ENCODE data around the gene TIAM2.
"Not testable (repeated sequence)": the region's sequence is repeated elsewhere in the genome, so short reads cannot be mapped to it uniquely, and the experiment has no call there.

Gene TIAM2

DNA sequence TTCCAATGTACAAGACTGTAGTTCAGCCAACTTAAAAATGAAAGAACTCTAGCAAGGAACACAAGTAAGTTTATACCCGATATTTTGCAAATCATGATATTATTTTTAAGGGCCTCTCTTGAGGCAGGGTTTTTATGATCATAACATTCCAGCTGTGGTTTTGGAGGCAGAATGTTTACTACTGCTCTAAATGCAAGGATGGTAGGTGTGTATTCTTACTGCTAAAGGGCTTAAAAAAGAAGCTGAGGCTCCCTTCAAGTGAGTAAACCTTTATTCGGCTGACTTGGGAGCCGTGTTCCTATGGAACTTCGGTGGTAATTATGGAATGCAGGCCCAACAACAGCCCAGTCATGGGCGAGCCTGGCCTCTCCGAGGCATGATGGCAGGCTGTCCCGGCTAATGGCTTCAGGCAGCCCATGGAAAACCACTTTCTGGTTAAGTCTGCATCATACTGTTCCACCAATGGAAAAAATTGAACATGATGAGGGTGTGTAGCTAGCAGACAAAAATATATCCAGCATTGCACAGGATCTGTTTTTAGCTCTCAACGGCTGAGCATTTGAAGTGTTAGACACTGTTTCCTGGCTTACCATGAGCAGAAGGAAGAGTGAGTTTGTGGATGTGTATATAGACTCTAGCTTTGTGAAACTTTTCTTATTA lies 111.5 kb downstream of the TIAM2 start:
- DNase-seq: no peak

DNA sequence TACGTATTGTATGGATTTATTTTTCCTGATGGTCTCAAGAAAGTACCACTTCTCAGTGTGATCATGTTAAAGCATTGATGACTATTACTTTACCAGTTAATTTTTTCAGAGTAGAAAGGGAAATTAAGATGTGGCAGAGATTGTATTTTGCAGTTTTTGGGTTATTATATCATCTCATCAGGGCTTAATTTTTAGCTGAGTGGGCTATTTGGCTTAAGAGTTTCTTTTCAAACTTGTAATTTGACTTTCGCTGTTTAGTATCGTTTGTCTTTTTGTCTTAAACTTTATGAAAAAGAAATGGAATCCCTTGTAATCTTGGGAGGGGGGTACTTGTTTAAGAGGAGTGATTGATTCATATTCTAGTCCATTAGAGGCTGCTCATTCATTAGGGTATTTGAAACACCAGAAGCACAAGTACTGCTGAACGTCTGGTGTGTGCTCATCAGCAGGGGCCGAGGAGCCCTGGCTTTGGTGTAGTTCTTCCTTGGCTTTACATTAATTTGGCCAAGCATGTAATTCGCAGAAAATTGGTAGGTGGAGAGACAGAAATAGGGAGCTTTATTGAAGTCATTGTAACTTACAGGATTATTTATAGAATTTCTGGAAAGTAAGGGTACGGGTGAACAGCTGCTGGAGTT lies 112.4 kb downstream of the TIAM2 start:
- DNase-seq: no peak

DNA sequence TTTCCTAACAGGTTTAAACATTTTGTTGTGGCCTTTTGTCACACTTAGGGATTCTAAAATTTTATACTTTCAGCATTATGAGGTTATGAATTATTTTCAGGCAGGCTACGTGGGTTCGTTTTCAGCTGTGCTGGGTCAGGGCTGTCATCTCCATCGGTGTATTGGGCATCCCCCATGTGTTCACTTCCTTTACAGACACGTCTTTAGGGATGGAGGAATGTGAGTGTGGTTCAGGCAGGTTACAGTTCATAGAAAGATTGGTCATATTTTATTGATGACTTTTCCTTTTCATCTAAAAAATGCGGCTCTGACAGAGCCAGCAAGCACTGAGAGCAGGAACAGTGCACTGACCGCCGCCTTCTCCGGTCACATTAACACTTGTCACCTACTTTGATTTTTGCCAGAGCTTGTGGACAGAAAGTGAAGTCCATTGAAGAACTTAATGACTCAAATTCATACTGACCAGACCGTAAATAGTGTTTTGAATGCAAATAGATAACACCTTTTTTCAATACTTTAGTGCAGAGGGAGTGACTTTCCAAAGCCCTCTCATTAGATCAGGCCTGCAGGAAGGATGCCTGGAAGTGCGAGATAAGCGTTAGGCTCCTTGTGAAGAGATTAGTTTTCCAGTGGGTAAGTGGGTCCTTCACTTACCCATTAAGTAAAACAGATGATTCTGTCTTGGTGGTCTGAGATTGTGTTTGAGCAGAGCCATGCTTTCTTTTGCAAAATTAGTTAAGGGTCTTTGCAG lies 113.1 kb downstream of the TIAM2 start:
- no peak for DNase-seq

DNA sequence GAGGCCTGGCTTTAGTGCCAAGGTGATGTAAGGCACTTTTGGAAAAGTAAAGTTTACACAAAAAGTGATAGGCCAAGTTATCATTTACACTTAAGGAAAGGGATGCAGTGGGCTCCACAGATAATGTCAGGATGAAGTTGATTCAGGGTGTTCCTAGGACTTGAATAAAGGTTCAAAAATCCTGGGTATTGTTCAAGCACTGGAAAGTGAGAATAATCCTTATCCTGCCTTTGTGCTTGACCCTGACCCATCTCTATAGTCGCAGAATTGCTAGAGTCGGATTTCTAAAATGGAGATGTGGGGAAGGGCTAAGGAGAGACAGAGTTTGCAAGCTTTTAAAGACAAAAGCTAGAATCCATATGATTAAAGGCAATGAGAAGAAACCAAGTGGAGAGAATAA lies 115.6 kb downstream of the TIAM2 start:
- DNase-seq: no peak

DNA sequence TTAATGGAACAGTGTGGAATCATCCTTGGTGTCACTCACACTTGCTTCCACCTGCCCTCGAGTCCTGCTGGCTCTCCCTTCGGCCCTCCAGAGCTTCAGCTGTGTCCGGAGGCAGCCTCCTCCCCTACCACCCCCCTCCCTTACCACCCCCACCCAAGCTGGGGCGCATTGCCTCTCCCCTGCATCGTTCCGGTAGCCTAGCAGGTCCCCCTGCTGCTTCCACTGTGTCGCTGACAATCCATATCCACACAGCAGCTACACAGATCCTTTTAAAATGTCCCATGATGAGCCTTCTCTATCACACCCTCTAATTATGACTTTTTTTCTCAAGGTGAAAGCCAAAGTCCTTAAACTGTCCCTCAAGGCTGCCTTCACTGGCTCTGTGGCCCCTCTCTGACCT lies 117.6 kb downstream of the TIAM2 start:
- DNase-seq: no peak

DNA sequence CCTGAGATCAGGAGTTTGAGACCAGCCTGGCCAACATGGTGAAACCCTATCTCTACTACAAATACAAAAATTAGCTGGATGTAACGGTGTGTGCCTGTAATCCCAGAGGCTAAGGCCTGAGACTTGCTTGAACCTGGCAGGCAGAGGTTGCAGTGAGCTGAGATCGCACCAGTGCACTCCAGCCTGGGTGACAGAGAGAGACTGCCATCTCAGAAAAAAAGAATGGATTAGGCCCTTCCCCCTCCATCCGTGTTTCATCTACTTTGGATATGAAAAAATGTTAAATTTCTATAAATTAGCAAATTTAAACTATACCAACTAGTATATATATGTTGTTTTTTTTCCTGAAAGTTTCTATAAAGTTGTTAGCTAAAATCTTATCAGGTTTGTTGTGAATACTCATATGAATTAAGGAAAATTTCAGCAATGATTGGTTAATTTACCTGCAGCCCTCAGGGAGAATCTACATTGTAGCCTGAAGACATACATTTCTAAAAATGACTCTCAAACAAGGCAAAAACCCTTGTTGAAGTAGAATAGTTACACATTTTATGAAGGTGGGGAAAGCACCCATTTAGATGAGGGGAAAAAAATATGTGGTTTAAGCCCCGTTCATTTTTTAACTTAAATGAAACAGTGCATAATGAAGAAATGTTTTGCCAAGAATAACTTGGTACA lies 120.9 kb downstream of the TIAM2 start:
- DNase-seq: no peak

DNA sequence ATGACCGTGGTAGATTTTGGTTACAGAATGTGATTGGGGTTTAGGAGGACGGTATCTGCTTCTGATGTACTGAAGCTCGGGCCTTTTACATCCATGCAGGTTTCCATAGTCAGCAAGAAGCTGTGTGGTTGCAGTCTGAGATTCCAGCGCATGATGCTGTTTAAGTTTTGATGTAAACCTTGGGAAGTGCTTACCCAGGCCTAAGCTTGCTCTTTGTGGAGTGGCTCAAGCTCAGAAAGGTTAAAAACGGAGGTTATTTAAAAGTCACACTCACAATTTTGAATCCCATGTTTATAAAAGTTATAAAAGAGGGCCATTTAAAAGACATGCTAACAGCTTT lies 121.4 kb downstream of the TIAM2 start:
- no peak for DNase-seq

DNA sequence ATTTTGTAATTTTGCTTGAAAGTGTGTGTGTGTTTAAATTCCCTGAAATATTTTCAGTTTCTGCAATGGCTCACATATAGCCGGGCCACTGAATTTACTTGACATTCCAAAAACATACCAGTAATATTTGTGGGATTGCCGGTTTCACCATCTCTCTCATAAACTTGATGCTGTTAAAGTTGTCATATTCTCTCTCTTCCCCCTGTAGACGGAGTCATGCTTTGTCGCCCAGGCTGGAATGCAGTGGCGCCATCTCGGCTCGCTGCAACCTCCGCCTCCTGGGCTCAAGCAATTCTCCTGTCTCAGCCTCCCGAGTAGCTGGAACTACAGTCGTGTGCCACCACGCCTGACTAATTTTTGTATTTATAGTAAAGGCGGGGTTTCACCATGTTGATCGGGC lies 122.1 kb downstream of the TIAM2 start:
- DNase-seq: no peak

DNA sequence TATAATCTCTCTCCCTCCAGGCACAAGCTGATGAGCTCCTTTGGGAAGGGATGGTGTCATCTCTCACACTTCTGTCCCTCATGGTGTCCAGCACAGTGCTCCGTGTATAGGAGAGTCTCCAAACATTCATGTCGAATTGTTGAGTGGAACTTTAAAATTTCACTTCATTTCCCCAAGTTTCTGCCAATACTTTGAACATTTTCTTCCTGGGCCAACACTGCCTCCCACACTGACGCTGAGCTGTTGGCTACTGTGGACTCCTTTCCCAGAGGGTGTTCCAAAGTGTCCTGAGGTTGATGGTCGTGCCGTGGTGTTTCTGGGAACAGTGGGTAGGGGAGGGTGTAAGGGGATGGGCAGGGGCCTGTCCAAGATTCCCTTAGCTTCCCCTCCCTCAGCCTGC lies 122.7 kb downstream of the TIAM2 start:
- DNase-seq: no peak

DNA sequence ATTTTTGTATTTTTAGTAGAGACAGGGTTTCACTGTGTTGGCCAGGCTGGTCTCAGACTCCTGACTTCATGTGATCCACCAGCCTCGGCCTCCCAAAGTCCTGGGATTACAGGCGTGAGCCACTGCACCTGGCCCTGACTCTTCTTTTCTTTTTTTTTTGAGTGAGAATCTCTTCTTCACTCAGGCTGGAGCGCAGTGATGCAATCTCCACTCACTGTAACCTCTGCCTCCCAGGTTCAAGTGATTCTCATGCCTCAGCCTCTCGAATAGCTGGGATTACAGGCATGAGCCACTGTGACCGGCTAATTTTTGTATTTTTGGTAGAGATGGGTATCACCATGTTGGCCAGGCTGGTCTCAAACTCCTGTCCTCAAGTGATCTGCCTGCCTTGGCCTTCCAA lies 124.1 kb downstream of the TIAM2 start:
- DNase-seq: not testable (repeated sequence)

DNA sequence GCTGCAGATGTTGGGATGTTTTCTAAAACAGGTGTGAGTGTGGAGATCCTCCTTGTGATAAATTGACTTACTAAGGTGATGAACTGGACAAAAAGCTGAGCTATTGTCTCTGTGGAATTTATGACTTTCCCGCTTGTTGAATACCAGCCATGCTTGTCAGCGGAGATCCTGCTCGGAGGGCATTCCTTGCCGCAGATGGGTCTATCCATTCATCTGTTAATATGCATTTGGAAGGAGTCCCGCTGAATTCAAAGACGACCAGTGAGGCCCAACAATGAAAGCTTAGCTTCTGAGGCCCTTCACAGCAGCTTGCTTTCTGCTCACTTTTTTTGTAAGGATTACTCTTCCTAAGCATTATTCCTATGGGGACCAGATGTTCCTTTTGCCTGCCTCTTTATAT lies 124.9 kb downstream of the TIAM2 start:
- DNase-seq: no peak

DNA sequence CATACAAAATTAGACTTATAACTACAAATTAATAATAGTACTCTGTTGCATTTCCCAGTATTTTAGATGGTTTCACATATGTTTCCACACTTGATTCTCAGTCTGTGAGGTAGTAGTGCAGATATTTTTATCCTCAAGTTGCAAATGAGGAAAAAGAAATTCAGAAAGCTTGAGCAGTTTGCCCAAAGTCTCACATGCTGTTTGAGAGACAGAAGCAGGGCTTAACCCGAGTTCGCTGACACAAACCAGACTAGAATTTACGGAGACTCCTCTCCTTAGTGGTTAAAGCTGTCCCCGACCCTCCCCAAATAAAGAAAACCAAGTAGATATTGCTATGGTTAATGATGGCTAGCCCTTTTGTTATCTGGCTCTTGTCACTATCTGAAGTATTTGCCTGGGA lies 126.2 kb downstream of the TIAM2 start:
- no peak for DNase-seq

DNA sequence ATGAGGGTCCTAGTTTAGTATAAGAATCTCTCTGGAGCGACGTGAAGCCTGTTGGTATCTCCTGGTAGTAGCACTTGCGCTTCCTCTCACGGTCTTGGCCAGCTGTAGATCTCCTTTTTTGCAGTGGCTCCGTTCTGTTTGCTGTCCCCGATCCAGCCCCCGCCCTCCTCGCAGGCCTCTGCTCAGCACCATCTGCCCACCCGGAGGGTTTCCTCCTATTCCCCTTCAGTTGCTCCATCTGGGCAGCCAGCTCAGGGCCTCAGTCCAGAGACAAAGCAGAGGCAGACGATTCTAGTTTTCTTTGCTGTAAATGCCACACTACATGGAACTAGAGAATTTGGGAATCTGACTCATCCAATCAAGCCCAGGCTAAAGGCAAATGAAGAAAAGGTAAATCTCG lies 126.6 kb downstream of the TIAM2 start:
- no peak for DNase-seq

DNA sequence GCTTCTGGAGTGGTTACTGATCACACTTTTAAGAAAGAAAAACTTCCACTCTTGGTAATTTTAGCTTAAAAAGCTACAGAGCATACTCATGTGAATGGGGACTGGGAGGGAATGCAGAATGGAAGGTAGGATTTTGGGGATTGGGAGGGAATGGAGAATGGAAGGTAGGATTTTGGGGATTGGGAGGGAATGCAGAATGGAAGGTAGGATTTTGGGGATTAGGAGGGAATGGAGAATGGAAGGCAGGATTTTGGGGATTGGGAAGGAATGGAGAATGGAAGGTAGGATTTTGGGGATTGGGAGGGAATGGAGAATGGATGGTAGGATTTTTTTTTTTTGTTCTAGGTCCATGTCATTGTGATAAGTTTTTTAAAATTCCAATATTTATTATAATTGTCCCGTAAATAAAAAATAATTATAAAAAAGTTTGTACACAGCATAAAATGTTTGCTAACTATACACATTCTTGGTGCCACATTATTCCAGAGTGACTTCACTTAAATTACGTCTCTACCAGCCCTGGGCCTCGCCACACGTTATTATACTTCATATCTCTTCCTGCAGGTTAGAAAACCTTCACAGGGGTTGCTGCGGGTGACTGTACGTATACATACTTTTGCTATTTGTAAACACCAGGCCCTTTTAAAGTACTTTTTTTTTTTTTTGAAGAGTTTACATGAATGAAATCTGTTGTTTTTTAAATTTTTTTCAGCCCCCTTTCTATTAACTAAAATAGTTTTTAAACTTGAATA lies 127.3 kb downstream of the TIAM2 start:
- no peak for DNase-seq

DNA sequence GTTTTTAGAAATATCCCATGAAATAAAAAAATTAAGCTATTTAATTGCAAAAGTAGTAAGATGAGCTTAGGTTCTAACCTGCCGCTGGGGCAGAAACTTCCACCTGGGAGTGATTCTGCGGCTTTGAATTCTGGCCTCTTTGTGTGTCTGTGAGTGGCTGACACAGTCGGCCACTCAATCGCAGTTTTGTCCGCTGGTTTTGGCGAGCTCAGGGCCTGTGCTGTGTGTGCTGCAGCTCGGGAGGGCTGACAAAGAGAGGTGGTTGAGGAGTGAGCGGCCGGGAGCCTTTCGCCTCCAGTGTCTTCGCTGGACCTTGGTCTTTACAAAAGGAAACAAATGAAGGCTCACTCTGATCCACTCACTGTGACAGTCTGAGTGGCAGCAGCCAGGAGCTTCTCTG lies 128.4 kb downstream of the TIAM2 start:
- DNase-seq: no peak

DNA sequence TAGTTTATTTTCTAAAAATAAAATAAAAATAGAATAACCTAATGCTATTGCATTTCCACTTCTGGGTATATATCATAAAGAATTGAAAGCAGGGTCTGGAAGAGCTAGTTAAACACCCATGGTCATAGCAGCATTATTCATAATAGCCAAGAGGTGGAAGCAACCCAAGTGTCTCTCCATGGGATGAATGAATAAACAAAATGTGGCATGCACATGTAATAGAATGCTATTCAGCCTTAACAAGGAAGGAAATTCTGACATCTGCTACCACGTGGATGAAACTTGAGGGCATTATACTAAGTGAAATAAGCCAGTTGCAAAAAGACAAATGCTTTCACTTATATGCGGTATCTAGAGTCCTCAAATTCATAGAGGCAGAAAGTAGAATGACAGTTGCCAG lies 130.8 kb downstream of the TIAM2 start:
- DNase-seq: no peak

DNA sequence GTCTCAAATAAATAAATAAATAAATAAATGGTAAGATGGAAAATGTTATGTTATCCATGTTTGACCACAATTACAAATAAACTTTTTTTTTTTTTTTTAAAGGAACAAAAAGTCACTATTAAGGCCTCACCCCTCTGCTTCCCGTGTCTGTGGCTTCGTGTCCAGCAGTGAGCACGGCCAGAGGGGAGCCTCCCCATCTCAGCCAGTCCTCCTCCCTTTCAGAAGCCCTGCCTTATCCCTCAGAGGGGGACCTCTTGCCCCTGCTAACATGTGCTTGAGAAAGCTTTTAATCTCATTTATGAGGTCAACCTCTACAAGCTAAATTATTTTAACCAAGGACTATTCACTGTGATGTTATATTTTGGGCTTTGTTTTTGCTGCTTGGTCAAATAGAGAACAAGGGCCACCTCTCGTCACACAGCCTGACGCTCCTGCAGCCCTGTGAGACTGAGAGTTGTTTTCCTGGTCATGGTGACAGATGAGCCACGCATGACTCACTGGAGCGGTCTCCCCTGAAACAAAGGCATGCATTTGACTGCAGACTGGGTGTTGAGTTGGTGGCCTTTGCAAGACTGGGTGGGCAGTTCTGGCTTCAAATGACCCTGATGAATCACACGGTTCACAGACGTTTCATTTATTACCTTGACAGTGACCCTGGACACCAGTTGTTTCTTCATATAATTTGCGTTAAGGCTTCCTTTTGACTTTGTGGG lies 131.8 kb downstream of the TIAM2 start:
- no peak for DNase-seq

DNA sequence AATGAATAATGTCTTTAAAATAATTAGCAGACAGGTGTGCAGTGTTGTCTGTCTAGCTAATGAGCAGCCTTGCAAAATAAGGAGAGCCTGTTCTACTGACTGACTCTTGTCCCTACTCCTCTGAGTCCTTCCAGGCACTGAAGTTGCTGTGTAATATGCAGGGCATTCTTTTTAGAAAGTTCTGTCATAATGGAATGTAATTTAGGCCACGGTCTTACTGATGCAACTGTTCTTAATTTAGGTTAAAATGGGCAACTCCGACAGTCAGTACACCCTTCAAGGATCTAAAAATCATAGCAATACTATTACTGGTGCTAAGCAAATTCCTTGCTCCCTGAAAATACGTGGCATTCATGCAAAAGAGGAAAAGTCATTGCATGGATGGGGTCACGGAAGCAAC lies 133.9 kb downstream of the TIAM2 start:
- no peak for DNase-seq

DNA sequence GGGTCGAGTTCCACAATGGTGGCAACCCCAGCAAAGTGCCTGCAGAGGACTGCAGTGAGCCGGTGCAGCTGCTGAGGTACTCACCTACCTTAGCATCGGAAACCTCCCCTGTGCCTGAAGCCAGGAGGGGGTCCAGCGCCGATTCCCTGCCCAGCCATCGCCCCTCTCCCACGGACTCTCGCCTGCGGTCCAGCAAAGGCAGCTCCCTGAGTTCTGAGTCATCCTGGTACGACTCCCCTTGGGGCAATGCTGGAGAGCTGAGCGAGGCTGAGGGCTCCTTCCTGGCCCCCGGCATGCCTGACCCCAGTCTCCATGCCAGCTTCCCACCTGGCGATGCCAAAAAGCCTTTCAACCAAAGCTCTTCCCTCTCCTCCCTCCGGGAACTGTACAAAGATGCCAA lies 134.6 kb downstream of the TIAM2 start:
- DNase-seq: no peak

DNA sequence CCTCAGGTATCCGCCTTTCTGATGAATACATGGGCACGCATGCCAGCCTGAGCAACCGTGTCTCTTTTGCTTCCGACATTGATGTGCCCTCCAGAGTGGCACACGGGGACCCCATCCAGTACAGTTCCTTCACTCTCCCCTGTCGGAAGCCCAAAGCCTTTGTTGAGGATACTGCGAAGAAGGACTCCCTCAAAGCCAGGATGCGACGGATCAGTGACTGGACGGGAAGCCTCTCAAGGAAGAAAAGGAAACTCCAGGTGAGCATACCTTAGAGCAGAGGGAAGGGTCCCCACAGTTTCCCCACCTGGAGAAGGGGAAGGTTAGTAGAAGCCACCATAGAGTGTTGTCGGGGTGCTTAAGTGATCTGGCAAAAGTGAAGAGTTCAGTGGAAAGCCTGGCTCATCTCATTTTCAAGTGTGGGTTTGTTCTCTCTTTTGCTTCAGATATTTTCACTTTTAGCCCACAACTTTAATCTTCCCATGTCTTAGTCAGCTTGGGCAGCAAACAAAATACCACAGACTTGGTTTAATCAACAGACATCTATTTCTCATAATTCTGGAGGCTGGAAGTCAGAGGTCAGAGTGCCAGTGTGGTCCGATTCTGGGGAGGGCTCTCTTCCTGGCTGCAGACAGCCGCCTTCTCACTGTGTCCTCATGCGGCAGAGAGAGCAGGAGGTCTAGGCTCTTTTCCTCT lies 135.2 kb downstream of the TIAM2 start:
- no peak for DNase-seq

DNA sequence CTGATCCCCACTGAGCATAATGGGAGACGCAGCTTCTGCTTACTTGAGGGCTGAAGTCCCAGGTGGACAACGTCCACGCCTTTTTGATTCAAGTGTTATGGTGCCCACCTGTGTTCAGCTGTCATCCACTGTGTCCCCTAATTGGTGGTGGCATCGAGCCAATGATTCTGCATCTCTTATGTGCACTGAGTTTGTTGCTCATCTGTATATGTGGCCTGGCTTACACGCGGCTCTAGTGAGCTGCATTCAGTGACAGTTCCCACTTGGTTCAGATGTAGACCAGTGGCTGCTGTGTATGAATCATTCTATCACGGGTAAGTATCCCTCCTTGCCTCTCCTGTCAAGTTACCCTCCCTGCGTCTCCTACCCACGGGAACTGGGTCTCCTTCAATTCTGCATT lies 137.5 kb downstream of the TIAM2 start:
- DNase-seq: peak; percentile 34

DNA sequence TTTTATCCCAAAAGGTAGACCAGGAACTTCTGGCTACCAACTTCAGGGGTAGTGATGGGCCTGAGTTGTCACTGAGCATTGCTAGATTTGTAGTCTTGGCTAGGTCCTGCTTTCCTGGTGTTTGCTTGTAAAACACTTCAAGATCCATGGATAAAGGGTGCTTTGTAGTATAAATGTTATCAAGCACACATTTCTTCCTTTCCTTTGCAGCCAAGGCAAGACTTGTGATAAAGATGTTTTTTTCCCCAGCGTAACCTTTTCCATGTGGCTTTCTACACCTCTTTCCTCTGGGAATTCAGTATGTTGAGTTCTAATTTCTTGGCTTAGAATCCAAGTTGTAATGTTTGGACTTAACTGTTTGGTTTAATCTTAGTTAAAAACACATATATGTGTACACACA lies 145.9 kb downstream of the TIAM2 start:
- DNase-seq: no peak

Measured in COR-L47 (cell line).